HCT116 (cell line): ENCODE data around the gene TUSC7. TPM values are rescaled to one million over a fixed set of nuclear protein-coding genes. Genes with fewer than 3 reads are reported as not detected.

ENCODE experiments used
- ATAC-seq: fragments of 200-7000 bp; cut with Tn5 transposase; 2 replicates; pipeline ENCODE4 v1.9.1; 2020; ENCODE audit warnings: mild to moderate bottlenecking, moderate library complexity
- BruUV-seq: library from RNA; stranded (reverse); fragments of 400-500 nt; replicated peaks from 2 replicates; lab custom pipeline; 2021; lab: Mats Ljungman, UMichigan
- CTCF ChIA-PET: fragments of 300-600 bp; sonication (Branson Sonifier 250); formaldehyde crosslinking; loops from one replicate; lab custom pipeline; 2021; ENCODE audit warnings: antibody characterized with exemption; lab: Charles Lee
- POLR2A ChIA-PET: fragments of 300-600, 350-600 bp; sonication (Branson Sonifier 250); formaldehyde crosslinking; loops from one replicate; lab custom pipeline; 2021; ENCODE audit warnings: antibody characterized with exemption; lab: Charles Lee
- RAD21 ChIA-PET, 2 experiments: fragments of 300-600 bp; sonication (Branson Sonifier 250); formaldehyde crosslinking; loops; one replicate each; lab custom pipeline; 2023; ENCODE audit warnings: low total read pairs in 2 of 2; ENCODE audit not compliant: uncharacterized antibody in 2 of 2, unreplicated experiment in 2 of 2, low non-redundant PET in 1 of 2; lab: Charles Lee
- DNase-seq: peaks from one replicate; pipeline ENCODE4 v3.0.0-alpha.2; 2010; ENCODE audit warnings: low read depth, low spot score
- H2AFZ ChIP-seq: fragments of 200-600 bp; shearing (Covaris generic), sonication (generic); 2 replicates; pipeline ENCODE4 v1.6.1; 2017; ENCODE audit warnings: low read depth, mixed run types, mixed read lengths, antibody characterized with exemption, low read length; ENCODE audit not compliant: poor library complexity, severe bottlenecking
- H3K27ac ChIP-seq: 2 replicates; pipeline ENCODE4 v1.5.1; 2012; ENCODE audit warnings: low read depth, low read length
- H3K27me3 ChIP-seq: fragments of 200-600 bp; sonication (generic); 2 replicates; pipeline ENCODE4 v1.6.1; 2016; ENCODE audit warnings: mixed run types, low read length, mixed read lengths; ENCODE audit not compliant: insufficient read depth
- H3K36me3 ChIP-seq, 2 experiments: fragments of 200-500 bp in 1 of 2; fragments of 200-600 bp in 1 of 2; sonication (Bioruptor generic) in 1 of 2; sonication (generic) in 1 of 2; 2 replicates each; pipeline versions ENCODE4 v1.5.1 to v1.6.1; 2014 to 2016; ENCODE audit warnings: low read length in 2 of 2, inconsistent platforms in 1 of 2, mixed read lengths in 1 of 2, mixed run types in 1 of 2; ENCODE audit not compliant: insufficient read depth in 2 of 2, control insufficient read depth in 1 of 2
- H3K4me1 ChIP-seq, 2 experiments: fragments of 200-600 bp in 1 of 2; sonication (generic) in 1 of 2; 2 replicates each; pipeline versions ENCODE4 v1.5.1 to v1.6.1; 2012 to 2017; ENCODE audit warnings: low read length in 2 of 2, inconsistent platforms in 1 of 2, mild to moderate bottlenecking in 1 of 2, mixed read lengths in 1 of 2, mixed run types in 1 of 2, moderate library complexity in 1 of 2; ENCODE audit not compliant: insufficient read depth in 2 of 2, control insufficient read depth in 1 of 2
- H3K4me2 ChIP-seq: fragments of 200-600 bp; sonication (generic); 2 replicates; pipeline ENCODE4 v1.6.1; 2017; ENCODE audit warnings: mixed run types, low read length, mixed read lengths
- H3K4me3 ChIP-seq, 2 experiments: fragments of 200-600 bp in 1 of 2; sonication (generic) in 1 of 2; replicated peaks in 1 of 2; 2 replicates each; pipeline ENCODE4 v1.5.1; 2011 to 2016; ENCODE audit warnings: low read length in 2 of 2, control low read depth in 1 of 2, low read depth in 1 of 2, mild to moderate bottlenecking in 1 of 2, mixed read lengths in 1 of 2, mixed run types in 1 of 2
- H3K79me2 ChIP-seq: fragments of 200-600 bp; sonication (generic); 2 replicates; pipeline ENCODE4 v1.6.1; 2017; ENCODE audit warnings: mild to moderate bottlenecking, mixed run types, low read length, moderate library complexity, mixed read lengths; ENCODE audit not compliant: insufficient read depth
- H3K9ac ChIP-seq: fragments of 200-600 bp; sonication (generic); 2 replicates; pipeline ENCODE4 v1.6.1; 2016; ENCODE audit warnings: low read length, mixed read lengths
- H3K9me2 ChIP-seq: fragments of 200-600 bp; sonication (generic), shearing (Covaris generic); 2 replicates; pipeline ENCODE4 v1.6.1; 2017; ENCODE audit warnings: mixed run types, mild to moderate bottlenecking, moderate library complexity; ENCODE audit not compliant: insufficient read depth
- H3K9me3 ChIP-seq, 2 experiments: fragments of 200-500 bp in 1 of 2; fragments of 200-600 bp in 1 of 2; sonication (Bioruptor generic) in 1 of 2; sonication (generic) in 1 of 2; 2 replicates each; pipeline ENCODE4 v1.6.1; 2014 to 2017; ENCODE audit warnings: low read length in 2 of 2, mixed read lengths in 2 of 2, inconsistent platforms in 1 of 2, low read depth in 1 of 2, mild to moderate bottlenecking in 1 of 2, mixed run types in 1 of 2, moderate library complexity in 1 of 2; ENCODE audit not compliant: control insufficient read depth in 1 of 2, insufficient read depth in 1 of 2
- H4K20me1 ChIP-seq: fragments of 200-600 bp; sonication (generic), shearing (Covaris generic); 2 replicates; pipeline ENCODE4 v1.6.1; 2017; ENCODE audit warnings: mixed run types, mild to moderate bottlenecking, moderate library complexity; ENCODE audit not compliant: insufficient read depth
- CBX3 ChIP-seq: IDR thresholded peaks from 2 replicates; pipeline ENCODE4 v1.6.1; 2012; ENCODE audit warnings: low read depth
- CEBPB ChIP-seq: IDR thresholded peaks from 2 replicates; pipeline ENCODE4 v1.6.1; 2012; ENCODE audit warnings: low read depth
- EGR1 ChIP-seq: IDR thresholded peaks from 2 replicates; pipeline ENCODE4 v1.6.1; 2012; ENCODE audit warnings: low read depth
- ELF1 ChIP-seq: IDR thresholded peaks from 2 replicates; pipeline ENCODE4 v1.6.1; 2012; ENCODE audit warnings: low read depth, borderline replicate concordance
- EZH2 ChIP-seq: fragments of 200-600 bp; sonication (generic); IDR thresholded peaks from 2 replicates; pipeline ENCODE4 v1.6.1; 2017; ENCODE audit warnings: antibody characterized with exemption, mixed run types
- EZH2phosphoT487 ChIP-seq: fragments of 200-600 bp; IDR thresholded peaks from 2 replicates; pipeline ENCODE4 v1.6.1; 2018; ENCODE audit warnings: antibody characterized with exemption, borderline replicate concordance
- FOSL1 ChIP-seq: IDR thresholded peaks from 2 replicates; pipeline ENCODE4 v1.6.1; 2012; ENCODE audit warnings: low read depth
- JUND ChIP-seq: IDR thresholded peaks from 2 replicates; pipeline ENCODE4 v1.6.1; 2012
- MAX ChIP-seq: IDR thresholded peaks from 2 replicates; pipeline ENCODE4 v1.6.1; 2012
- POLR2A ChIP-seq: IDR thresholded peaks from 2 replicates; pipeline ENCODE4 v1.7.0; 2011; ENCODE audit warnings: borderline replicate concordance; ENCODE audit not compliant: insufficient read depth, insufficient read length; ENCODE audit errors: extremely low read depth
- POLR2AphosphoS5 ChIP-seq: IDR thresholded peaks from 2 replicates; pipeline ENCODE4 v1.6.1; 2011; ENCODE audit warnings: mild to moderate bottlenecking, low read depth, low read length, moderate library complexity
- REST ChIP-seq: IDR thresholded peaks from 2 replicates; pipeline ENCODE4 v1.6.1; 2012; ENCODE audit warnings: low read depth
- SIN3A ChIP-seq: IDR thresholded peaks from 2 replicates; pipeline ENCODE4 v1.6.1; 2012; ENCODE audit warnings: low read depth
- SP1 ChIP-seq: IDR thresholded peaks from 2 replicates; pipeline ENCODE4 v1.6.1; 2012; ENCODE audit warnings: low read depth
- SRF ChIP-seq: IDR thresholded peaks from 2 replicates; pipeline ENCODE4 v1.6.1; 2012; ENCODE audit warnings: low read depth
- TCF7L2 ChIP-seq: IDR thresholded peaks from 2 replicates; pipeline ENCODE4 v1.7.0; 2011; ENCODE audit warnings: borderline replicate concordance, inconsistent platforms; ENCODE audit not compliant: insufficient read depth, insufficient read length; ENCODE audit errors: extremely low read depth
- YY1 ChIP-seq: IDR thresholded peaks from 2 replicates; pipeline ENCODE4 v1.6.1; 2011; ENCODE audit warnings: low read length, low read depth, moderate library complexity, mild to moderate bottlenecking; ENCODE audit not compliant: insufficient replicate concordance; ENCODE audit errors: extremely low read depth
- ZBTB33 ChIP-seq: IDR thresholded peaks from 2 replicates; pipeline ENCODE4 v1.6.1; 2011; ENCODE audit warnings: mild to moderate bottlenecking, low read length, moderate library complexity; ENCODE audit not compliant: insufficient replicate concordance; ENCODE audit errors: extremely low read depth
- ZNF274 ChIP-seq: fragments of 200-500 bp; sonication (Bioruptor generic); IDR thresholded peaks from 2 replicates; pipeline ENCODE4 v1.6.1; 2014; ENCODE audit warnings: mild to moderate bottlenecking, low read depth, low read length, inconsistent platforms
- intact Hi-C: fragments of 100-400 bp; cut with micrococcal nuclease; formaldehyde crosslinking; loops from 2 replicates; pipeline ENCODE4 v1.10.0; 2022
- total RNA-seq: library from RNA; stranded (reverse); gene quantifications from one replicate; pipeline ENCODE4 v1.2.1, GENCODE V29; 2021; ENCODE audit not compliant: unreplicated experiment

Gene TUSC7
- total RNA-seq, 1 experiment from 2014 or later = not detected

GRCh38 chr3:116663161-116664110 is 46.1 kb upstream of the TUSC7 start:
- no peaks in the 10 kb centered on the region for H3K9me2 ChIP-seq
- intact Hi-C loops = no loop called here
- no peaks in the 10 kb centered on the region for H4K20me1 ChIP-seq
- BruUV-seq = no TSS peak
- H3K27me3 ChIP-seq = no peaks in the 10 kb centered on the region
- H3K9me3 ChIP-seq = no peaks in the 10 kb centered on the region
- no peaks in the 10 kb centered on the region for H3K4me1 ChIP-seq
- no peak overlapping the region for H3K4me2 ChIP-seq
- ChIA-PET POLR2A (no interaction called here), CTCF (no interaction called here), RAD21 (no interaction called here)
- ATAC-seq (no peak), DNase-seq (no peak)
- H3K27ac ChIP-seq = no peak overlapping the region
- no peak overlapping the region for H2AFZ ChIP-seq
- no peaks in the 10 kb centered on the region for H3K36me3 ChIP-seq
- no peaks in the 10 kb centered on the region for H3K79me2 ChIP-seq
- H3K9ac ChIP-seq = no peak overlapping the region
- TF ChIP-seq CBX3 (no peak), TCF7L2 (no peak), EGR1 (no peak), POLR2A (no peak), REST (no peak), EZH2 (no peak), YY1 (no peak), SRF (no peak), JUND (no peak), ELF1 (no peak), SIN3A (no peak), ZNF274 (no peak), POLR2AphosphoS5 (no peak), FOSL1 (no peak), ZBTB33 (no peak), EZH2phosphoT487 (no peak), MAX (no peak), SP1 (no peak), CEBPB (no peak)
- no peak overlapping the region for H3K4me3 ChIP-seq
